ENCODE measurements around the gene OR13J1. TPM values are rescaled to one million over a fixed set of nuclear protein-coding genes. Genes with fewer than 3 reads are reported as not detected.

OR13J1 gene
- total RNA-seq, 4 donors from 2014 or later, result not detected

DNA sequence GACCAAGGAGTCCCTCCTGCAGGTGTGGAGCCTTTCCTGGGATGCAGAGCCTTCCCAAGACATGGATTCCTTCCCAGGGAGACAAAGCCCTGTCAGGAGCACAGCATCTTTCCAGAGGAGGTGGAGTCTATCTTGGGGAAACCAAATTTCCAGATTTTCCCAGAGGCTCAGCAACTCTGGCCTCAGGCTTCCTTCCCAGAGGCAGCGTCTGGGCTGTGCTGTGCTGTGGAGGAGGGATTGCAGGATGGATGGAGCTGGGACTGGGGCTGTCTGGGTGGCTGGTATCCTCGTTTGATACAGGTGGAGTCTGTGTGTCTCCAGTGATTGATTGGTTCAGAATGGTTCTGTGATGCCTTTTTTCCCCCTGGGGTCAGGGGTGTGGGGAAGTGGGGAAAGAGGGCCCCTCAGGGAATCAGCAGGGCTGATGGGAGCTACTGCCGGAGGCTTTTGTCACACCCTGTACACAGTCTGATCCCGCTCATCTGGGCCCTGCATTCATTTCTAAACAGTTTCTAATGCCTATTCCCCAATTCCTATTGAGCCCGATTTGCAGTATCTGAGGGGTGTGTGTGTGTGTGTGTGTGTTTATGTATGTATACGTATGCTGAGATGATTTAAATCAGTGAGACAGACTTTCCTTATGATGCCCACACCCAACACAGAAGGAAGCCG lies 16.0 kb downstream of the OR13J1 start:
- TF ChIP-seq, protein P1, sequence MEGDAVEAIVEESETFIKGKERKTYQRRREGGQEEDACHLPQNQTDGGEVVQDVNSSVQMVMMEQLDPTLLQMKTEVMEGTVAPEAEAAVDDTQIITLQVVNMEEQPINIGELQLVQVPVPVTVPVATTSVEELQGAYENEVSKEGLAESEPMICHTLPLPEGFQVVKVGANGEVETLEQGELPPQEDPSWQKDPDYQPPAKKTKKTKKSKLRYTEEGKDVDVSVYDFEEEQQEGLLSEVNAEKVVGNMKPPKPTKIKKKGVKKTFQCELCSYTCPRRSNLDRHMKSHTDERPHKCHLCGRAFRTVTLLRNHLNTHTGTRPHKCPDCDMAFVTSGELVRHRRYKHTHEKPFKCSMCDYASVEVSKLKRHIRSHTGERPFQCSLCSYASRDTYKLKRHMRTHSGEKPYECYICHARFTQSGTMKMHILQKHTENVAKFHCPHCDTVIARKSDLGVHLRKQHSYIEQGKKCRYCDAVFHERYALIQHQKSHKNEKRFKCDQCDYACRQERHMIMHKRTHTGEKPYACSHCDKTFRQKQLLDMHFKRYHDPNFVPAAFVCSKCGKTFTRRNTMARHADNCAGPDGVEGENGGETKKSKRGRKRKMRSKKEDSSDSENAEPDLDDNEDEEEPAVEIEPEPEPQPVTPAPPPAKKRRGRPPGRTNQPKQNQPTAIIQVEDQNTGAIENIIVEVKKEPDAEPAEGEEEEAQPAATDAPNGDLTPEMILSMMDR (IDR thresholded peaks at IDR 0.05), result no peak
- no peak for TF ChIP-seq POLR2A (IDR thresholded peaks at IDR 0.05)
- no peak for DNase-seq (ENCODE audit: low spot score in 2 of 2)
- 79 to 84% methylated on average over 7 of the region's 7 CpGs for WGBS, 2 donors
- H3K4me3 ChIP-seq (ENCODE audit: low read depth, poor library complexity, severe bottlenecking), result no peak overlapping the region
- intact Hi-C loops (cut with DNase I; ENCODE audit: low total_unique reads), result no loop called here

- DNase-seq (ENCODE audit: low spot score in 2 of 2), result peak in 1 of 2 donors; percentile 81
- WGBS, 2 donors, result 93 to 94% methylated on average over 25 of the region's 25 CpGs
- no peak for TF ChIP-seq POLR2A (IDR thresholded peaks at IDR 0.05)
- TF ChIP-seq, protein P1 (IDR thresholded peaks at IDR 0.05), result no peak
- intact Hi-C loops (cut with DNase I; ENCODE audit: low total_unique reads), result no loop called here
- no peak overlapping the region for H3K4me3 ChIP-seq (ENCODE audit: low read depth, poor library complexity, severe bottlenecking)
Measured at GRCh38 chr9:35852876-35853865, 17.0 kb downstream of the OR13J1 start.

GRCh38 chr9:35852267-35852815 lies 17.9 kb downstream of the OR13J1 start:
- H3K4me3 ChIP-seq (ENCODE audit: low read depth, poor library complexity, severe bottlenecking), result no peak overlapping the region
- TF ChIP-seq POLR2A (IDR thresholded peaks at IDR 0.05), result no peak
- TF ChIP-seq, protein P1 (IDR thresholded peaks at IDR 0.05), result no peak
- 92 to 94% methylated on average over 2 of the region's 2 CpGs for WGBS, 2 donors
- DNase-seq (ENCODE audit: low spot score in 2 of 2), result peak in 1 of 2 donors; percentile 66
- intact Hi-C loops (cut with DNase I; ENCODE audit: low total_unique reads), result no loop called here

DNA sequence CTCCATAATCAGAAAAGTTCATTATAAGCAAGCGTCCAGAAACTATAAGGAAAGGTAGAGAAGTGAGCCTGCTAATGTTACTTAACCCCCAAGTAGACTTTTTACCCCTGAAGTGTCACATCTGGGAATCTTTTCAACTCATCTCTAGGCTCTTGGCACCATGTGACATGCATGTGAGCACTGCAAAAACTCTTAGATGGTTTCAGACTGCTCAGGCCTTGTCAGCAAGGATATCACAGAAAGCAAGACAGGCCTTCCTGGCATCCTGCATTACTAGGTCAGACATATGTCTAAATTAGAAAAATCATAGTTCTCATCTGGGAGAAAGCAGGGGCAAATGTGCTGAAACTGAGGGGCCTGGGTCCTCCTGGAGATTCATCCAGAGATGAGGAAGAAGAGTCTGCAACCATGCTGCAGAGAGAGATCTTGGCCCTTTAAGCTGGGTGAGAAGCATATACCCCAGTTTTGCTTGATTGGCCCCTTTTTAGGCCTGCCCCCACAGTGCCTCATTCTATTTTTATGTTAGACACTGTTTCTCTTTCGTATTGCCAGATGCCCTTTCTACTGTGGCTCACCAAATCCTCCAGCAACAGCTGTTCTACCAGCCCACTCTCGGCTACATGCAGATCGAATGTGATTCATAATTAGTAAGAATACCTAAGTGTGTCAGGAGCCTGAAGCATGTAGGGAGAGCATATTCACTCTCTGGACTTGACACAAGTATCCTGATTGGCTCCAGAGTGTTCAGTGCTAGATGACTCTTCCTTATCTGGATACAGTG lies 22.2 kb downstream of the OR13J1 start:
- 58 to 76% methylated on average over 4 of the region's 4 CpGs for WGBS, 2 donors
- DNase-seq (ENCODE audit: low spot score in 2 of 2), result no peak
- TF ChIP-seq, protein P1 (IDR thresholded peaks at IDR 0.05), result no peak
- TF ChIP-seq POLR2A (IDR thresholded peaks at IDR 0.05), result no peak
- intact Hi-C loops (cut with DNase I; ENCODE audit: low total_unique reads), result no loop called here
- H3K4me3 ChIP-seq (ENCODE audit: low read depth, poor library complexity, severe bottlenecking), result no peak overlapping the region
